Peyer's patch (tissue), 4 donors: ENCODE measurements around the gene ALAS1.

Experiments
- CTCF ChIP-seq, 6 experiments: fragments of 450-650 bp in 4 of 6; fragments of 200-600 bp in 2 of 6; sonication (generic) in 1 of 6; IDR thresholded peaks; one replicate each; pipeline ENCODE4 v1.5.1; 2017 to 2019; ENCODE audit warnings: antibody characterized with exemption in 6 of 6, mild to moderate bottlenecking in 3 of 6, moderate library complexity in 1 of 6
- POLR2A ChIP-seq, 2 donors: fragments of 450-650 bp; IDR thresholded peaks; one replicate each; pipeline ENCODE4 v1.5.1; 2017; ENCODE audit warnings: antibody characterized with exemption in 2 of 2, mild to moderate bottlenecking in 2 of 2, moderate library complexity in 2 of 2

GRCh38 chr3:52173101-52173500, 24.9 kb upstream of the ALAS1 start:
- TF ChIP-seq CTCF (IDR thresholded peaks at IDR 0.05): no peak
- no peak for TF ChIP-seq POLR2A (IDR thresholded peaks at IDR 0.05)
